ENCODE data around the gene HDAC4. TPM values are rescaled to one million over a fixed set of nuclear protein-coding genes. Genes with fewer than 3 reads are reported as not detected.

HDAC4 gene
- total RNA-seq, 2 donors from 2014 or later = 9.3 to 139 TPM

DNA sequence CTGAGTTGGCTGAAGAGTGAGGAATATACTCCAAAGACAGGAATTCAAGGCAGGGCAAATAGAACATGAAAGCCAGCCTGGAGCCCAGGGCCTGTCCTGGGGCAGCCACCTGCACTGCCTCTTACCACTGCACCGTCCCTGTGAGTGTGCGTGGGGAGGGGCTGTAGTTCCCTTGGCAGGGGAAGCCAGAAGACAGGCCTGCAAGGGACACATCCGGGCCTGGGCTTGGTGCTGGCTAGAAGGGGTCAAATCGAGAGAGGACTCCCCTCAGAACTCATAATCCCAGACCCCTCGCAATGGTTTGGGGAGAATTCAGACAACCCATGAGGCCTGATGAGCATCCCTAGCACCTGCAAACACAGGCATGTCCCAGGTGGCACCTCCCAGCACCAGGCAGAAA is 87.0 kb downstream of the HDAC4 start:
- TF ChIP-seq POLR2A (IDR thresholded peaks at IDR 0.05) = no peak
- H3K27me3 ChIP-seq = no peaks in the 10 kb centered on the region
- H3K4me1 ChIP-seq = peaks cover 12% of the 10 kb centered on the region
- no peak overlapping the region for H3K27ac ChIP-seq
- H3K4me3 ChIP-seq = no peak overlapping the region
- ATAC-seq (no peak), DNase-seq (peak in 1 of 4 donors; percentile 8)
- 78 to 95% methylated on average over 4 to 5 of the region's 5 CpGs for WGBS, 2 donors
- intact Hi-C loops (cut with DNase I) = no loop called here
- H3K36me3 ChIP-seq (replicated peaks in 1 of 2; ENCODE audit: insufficient read depth in 1 of 2, low read depth in 2 of 2) = no peaks in the 10 kb centered on the region
- no peaks in the 10 kb centered on the region for H3K9me3 ChIP-seq

DNA sequence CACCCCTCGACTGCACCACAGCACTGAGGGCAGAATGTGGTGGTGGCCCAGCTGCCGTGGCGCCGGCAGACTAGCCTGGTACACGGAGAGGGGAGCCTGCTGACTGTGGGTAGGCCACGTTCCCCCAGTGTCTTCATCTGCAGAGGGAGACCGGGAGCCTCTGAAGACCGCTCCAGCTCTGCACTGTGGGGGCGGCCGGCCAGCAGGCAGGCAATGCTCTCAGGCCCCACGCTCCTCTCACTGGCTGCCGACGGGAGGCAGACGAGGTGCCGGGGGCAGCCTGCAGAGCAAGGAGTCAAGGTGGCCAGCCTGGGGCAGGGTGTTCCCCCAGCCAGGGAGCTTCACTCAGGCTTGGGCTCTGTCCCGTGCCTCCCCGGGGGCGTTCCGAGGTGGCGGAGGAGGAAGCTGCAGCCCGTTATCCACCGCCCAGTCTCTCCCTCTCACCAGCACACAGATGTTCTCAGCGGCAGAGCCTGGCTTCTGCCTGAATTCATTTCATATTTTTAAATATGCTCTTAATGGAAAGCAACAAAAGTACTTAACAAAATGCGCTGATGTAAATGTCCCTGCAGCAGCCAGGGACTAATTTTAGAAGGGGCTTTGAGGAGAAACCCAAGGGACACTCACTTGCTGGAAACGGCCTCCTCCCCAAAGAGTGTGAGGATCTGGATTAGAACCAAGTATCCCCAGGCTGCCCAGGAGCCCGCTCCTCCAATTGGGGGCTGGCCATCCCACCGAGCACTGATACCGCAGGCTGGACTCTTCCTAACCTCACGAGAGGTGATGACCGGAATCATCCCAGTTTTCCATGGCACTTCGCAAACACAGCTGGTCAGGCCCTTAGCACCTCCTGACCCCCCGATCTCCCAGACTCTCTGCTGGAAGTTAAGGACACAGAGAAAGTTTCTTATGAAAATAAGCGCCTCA is 87.8 kb downstream of the HDAC4 start:
- TF ChIP-seq POLR2A (IDR thresholded peaks at IDR 0.05) = no peak
- TF ChIP-seq, protein P1, sequence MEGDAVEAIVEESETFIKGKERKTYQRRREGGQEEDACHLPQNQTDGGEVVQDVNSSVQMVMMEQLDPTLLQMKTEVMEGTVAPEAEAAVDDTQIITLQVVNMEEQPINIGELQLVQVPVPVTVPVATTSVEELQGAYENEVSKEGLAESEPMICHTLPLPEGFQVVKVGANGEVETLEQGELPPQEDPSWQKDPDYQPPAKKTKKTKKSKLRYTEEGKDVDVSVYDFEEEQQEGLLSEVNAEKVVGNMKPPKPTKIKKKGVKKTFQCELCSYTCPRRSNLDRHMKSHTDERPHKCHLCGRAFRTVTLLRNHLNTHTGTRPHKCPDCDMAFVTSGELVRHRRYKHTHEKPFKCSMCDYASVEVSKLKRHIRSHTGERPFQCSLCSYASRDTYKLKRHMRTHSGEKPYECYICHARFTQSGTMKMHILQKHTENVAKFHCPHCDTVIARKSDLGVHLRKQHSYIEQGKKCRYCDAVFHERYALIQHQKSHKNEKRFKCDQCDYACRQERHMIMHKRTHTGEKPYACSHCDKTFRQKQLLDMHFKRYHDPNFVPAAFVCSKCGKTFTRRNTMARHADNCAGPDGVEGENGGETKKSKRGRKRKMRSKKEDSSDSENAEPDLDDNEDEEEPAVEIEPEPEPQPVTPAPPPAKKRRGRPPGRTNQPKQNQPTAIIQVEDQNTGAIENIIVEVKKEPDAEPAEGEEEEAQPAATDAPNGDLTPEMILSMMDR (IDR thresholded peaks at IDR 0.05) = no peak
- ATAC-seq (no peak), DNase-seq (peak in 1 of 4 donors; percentile 10)
- Histone ChIP-seq H3K9me3 (no peaks in the 10 kb centered on the region), H3K4me3 (no peak overlapping the region), H3K36me3 (replicated peaks in 1 of 2; ENCODE audit: insufficient read depth in 1 of 2, low read depth in 2 of 2) (no peaks in the 10 kb centered on the region), H3K27ac (no peak overlapping the region), H3K27me3 (no peaks in the 10 kb centered on the region), H3K4me1 (peaks cover 10% of the 10 kb centered on the region)
- intact Hi-C loops (cut with DNase I) = no loop called here
- WGBS, 2 donors = 86 to 95% methylated on average over 20 to 33 of the region's 33 CpGs

DNA sequence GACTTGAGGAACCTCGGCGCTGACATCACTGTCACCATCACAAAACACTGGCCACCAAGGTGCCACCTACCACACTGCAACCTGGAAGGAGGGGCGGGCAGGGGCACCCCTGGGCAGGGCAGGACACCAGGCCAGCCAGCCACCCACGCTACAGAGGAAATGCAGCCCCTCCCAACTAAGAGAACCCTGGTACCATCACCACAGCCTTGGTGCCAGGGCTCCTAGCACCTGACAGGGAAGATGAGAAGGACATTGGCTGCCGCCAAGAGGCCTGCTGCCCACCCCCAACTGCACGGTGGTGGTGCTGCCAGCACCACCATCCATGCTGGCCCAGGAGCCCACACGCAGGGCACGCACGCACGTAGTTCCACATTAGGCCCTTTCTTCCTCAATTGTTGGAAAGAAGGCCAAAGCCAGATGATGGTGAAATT is 88.7 kb downstream of the HDAC4 start:
- no peak for TF ChIP-seq POLR2A (IDR thresholded peaks at IDR 0.05)
- TF ChIP-seq, protein P1 (IDR thresholded peaks at IDR 0.05) = no peak
- ATAC-seq (no peak), DNase-seq (peak in 1 of 4 donors; percentile 6)
- H3K4me3 ChIP-seq = no peak overlapping the region
- H3K36me3 ChIP-seq (replicated peaks in 1 of 2; ENCODE audit: insufficient read depth in 1 of 2, low read depth in 2 of 2) = no peaks in the 10 kb centered on the region
- no peaks in the 10 kb centered on the region for H3K9me3 ChIP-seq
- peaks cover 8% of the 10 kb centered on the region for H3K4me1 ChIP-seq
- H3K27ac ChIP-seq = no peak overlapping the region
- intact Hi-C loops (cut with DNase I) = no loop called here
- no peaks in the 10 kb centered on the region for H3K27me3 ChIP-seq
- WGBS, 2 donors = 87 to 95% methylated on average over 9 to 10 of the region's 10 CpGs

DNA sequence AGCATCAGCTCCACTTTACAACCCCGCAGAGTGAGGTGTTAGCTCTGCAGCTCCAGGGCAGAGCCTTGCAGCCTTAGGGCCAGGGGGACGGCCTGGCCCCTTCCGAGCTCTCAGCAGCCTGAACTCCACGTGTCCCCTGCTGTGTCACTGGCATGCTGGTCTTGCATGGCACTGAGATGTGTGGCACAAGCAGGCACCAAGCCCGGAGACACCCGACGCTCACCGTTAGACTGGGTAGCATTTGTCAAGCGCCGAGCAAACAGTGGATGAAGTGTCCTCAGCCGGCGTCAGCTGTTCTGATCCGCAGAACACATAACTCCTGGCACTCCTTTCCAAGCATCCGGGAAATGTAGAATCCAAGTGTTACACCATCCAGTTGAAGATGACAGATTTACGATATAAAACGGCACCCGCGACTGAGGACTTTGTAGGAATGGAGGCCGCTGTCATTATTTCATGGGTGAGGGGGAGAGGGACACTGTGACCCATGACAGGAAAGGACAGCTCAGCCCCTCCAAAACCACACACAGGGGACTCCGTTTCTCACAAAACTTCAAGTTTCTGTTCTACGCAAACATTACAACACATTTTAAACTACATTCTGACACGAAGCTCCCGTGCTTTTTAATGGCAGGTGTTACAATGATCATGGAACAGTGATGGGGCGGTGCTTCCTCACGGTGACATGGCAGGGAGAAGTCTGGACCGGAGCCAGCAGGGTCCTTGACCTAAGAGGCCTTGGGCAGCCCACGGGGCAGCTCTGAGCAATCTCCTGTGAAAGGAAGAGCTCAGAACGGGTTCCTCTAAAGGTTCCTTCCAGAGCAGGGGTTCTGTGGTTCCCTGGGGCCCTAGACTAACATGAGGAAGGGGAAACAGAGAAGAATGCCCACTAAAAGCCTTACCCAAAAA is 89.4 kb downstream of the HDAC4 start:
- Histone ChIP-seq H3K9me3 (no peaks in the 10 kb centered on the region), H3K4me3 (no peak overlapping the region), H3K36me3 (replicated peaks in 1 of 2; ENCODE audit: insufficient read depth in 1 of 2, low read depth in 2 of 2) (no peaks in the 10 kb centered on the region), H3K4me1 (peaks cover 1% of the 10 kb centered on the region), H3K27me3 (no peaks in the 10 kb centered on the region), H3K27ac (no peak overlapping the region)
- ATAC-seq = peak; percentile 63
- no peak for TF ChIP-seq POLR2A (IDR thresholded peaks at IDR 0.05)
- TF ChIP-seq, protein P1 (IDR thresholded peaks at IDR 0.05) = no peak
- intact Hi-C loops (cut with DNase I) = no loop called here
- 61 to 67% methylated on average over 27 to 28 of the region's 28 CpGs for WGBS, 2 donors
- peak; percentile 19 to 64 (median 52) for DNase-seq
